SK-N-SH (cell line): ENCODE measurements around the gene CETP. TPM values are rescaled to one million over a fixed set of nuclear protein-coding genes. Genes with fewer than 3 reads are reported as not detected.

Experiments used
- CTCF ChIA-PET: fragments of 300-600, 350-600 bp; formaldehyde crosslinking; extraction: SDS; loops from one replicate; lab custom pipeline; 2021; lab: Yijun Ruan, JAX
- POLR2A ChIA-PET: fragments of 350-600 bp; sonication (Branson Sonifier 250); formaldehyde crosslinking; extraction: SDS; loops from one replicate; lab custom pipeline; 2020; ENCODE audit warnings: antibody characterized with exemption, inconsistent platforms; lab: Yijun Ruan, JAX
- DNase-seq: peaks from one replicate; pipeline ENCODE4 v3.0.0; 2012
- H2AFZ ChIP-seq: fragments of 200-600 bp; sonication (generic); 2 replicates; pipeline ENCODE4 v1.8.1; 2016; ENCODE audit warnings: antibody characterized with exemption, mild to moderate bottlenecking, low read depth
- H3F3A ChIP-seq: fragments of 200-600 bp; sonication (generic); replicated peaks from 2 replicates; pipeline ENCODE3; 2016; ENCODE audit warnings: antibody characterized with exemption, mild to moderate bottlenecking; ENCODE audit not compliant: insufficient read depth
- H3K27ac ChIP-seq, 2 experiments: fragments of 200-500 bp in 1 of 2; fragments of 200-600 bp in 1 of 2; sonication (Bioruptor generic) in 1 of 2; sonication (generic), shearing (Covaris generic) in 1 of 2; 2 replicates each; pipeline versions ENCODE4 v1.5.1 to v1.6.1; 2014 to 2016; ENCODE audit warnings: low read depth in 2 of 2, inconsistent platforms in 1 of 2, low read length in 1 of 2, mild to moderate bottlenecking in 1 of 2, mixed read lengths in 1 of 2
- H3K27me3 ChIP-seq: fragments of 200-600 bp; sonication (generic), shearing (Covaris generic); 2 replicates; pipeline ENCODE4 v1.6.1; 2016; ENCODE audit warnings: mixed run types; ENCODE audit not compliant: insufficient read depth
- H3K36me3 ChIP-seq, 2 experiments: fragments of 200-500 bp in 1 of 2; fragments of 200-600 bp in 1 of 2; sonication (Bioruptor generic) in 1 of 2; sonication (generic) in 1 of 2; replicated peaks in 1 of 2; 2 replicates each; pipeline versions ENCODE3 to v1.5.1; 2014 to 2016; ENCODE audit warnings: low read length in 1 of 2, mild to moderate bottlenecking in 1 of 2; ENCODE audit not compliant: insufficient read depth in 2 of 2, control insufficient read depth in 1 of 2
- H3K4me1 ChIP-seq, 2 experiments: fragments of 200-500 bp in 1 of 2; fragments of 200-600 bp in 1 of 2; sonication (Bioruptor generic) in 1 of 2; sonication (generic), shearing (Covaris generic) in 1 of 2; 2 replicates each; pipeline versions ENCODE4 v1.5.1 to v1.6.1; 2014 to 2016; ENCODE audit warnings: low read depth in 1 of 2, low read length in 1 of 2, mixed run types in 1 of 2; ENCODE audit not compliant: insufficient read depth in 2 of 2, control insufficient read depth in 1 of 2
- H3K4me2 ChIP-seq: fragments of 200-600 bp; sonication (generic), shearing (Covaris generic); 2 replicates; pipeline ENCODE4 v1.6.1; 2017; ENCODE audit warnings: mixed run types
- H3K4me3 ChIP-seq, 2 experiments: fragments of 200-500 bp in 1 of 2; fragments of 200-600 bp in 1 of 2; sonication (Bioruptor generic) in 1 of 2; sonication (generic), shearing (Covaris generic) in 1 of 2; 2 replicates each; pipeline versions ENCODE4 v1.5.1 to v1.8.1; 2014 to 2016; ENCODE audit warnings: low read depth in 2 of 2, inconsistent platforms in 1 of 2, low read length in 1 of 2, mild to moderate bottlenecking in 1 of 2, mixed read lengths in 1 of 2, moderate library complexity in 1 of 2
- H3K79me2 ChIP-seq: fragments of 200-600 bp; sonication (generic); 2 replicates; pipeline ENCODE4 v1.8.1; 2017; ENCODE audit warnings: mild to moderate bottlenecking; ENCODE audit not compliant: insufficient read depth
- H3K9ac ChIP-seq: fragments of 200-600 bp; sonication (generic); 2 replicates; pipeline ENCODE4 v1.6.1; 2017; ENCODE audit warnings: mixed run types
- H3K9me2 ChIP-seq: fragments of 200-600 bp; sonication (generic); 2 replicates; pipeline ENCODE4 v1.6.1; 2017; ENCODE audit warnings: mixed run types
- H3K9me3 ChIP-seq: fragments of 200-600 bp; sonication (generic); 2 replicates; pipeline ENCODE4 v1.6.1; 2017; ENCODE audit warnings: mixed run types, mild to moderate bottlenecking, moderate library complexity
- H4K20me1 ChIP-seq: fragments of 200-600 bp; sonication (generic); 2 replicates; pipeline ENCODE4 v1.6.1; 2017; ENCODE audit warnings: mild to moderate bottlenecking, mixed run types; ENCODE audit not compliant: insufficient read depth
- FOSL2 ChIP-seq: IDR thresholded peaks from 2 replicates; pipeline ENCODE4 v1.4.0; 2012; ENCODE audit warnings: low read depth, mild to moderate bottlenecking, moderate library complexity, borderline replicate concordance
- MAX ChIP-seq: IDR thresholded peaks from 2 replicates; pipeline ENCODE4 v1.4.0; 2012; ENCODE audit warnings: low read depth
- NFIC ChIP-seq: IDR thresholded peaks from 2 replicates; pipeline ENCODE4 v1.4.0; 2012; ENCODE audit warnings: borderline replicate concordance
- POLR2AphosphoS5 ChIP-seq: IDR thresholded peaks from 2 replicates; pipeline ENCODE4 v1.6.1; 2012; ENCODE audit warnings: low read depth, low read length
- RAD21 ChIP-seq: IDR thresholded peaks from 2 replicates; pipeline ENCODE4 v1.6.1; 2012; ENCODE audit warnings: mild to moderate bottlenecking, low read length
- REST ChIP-seq: IDR thresholded peaks from 2 replicates; pipeline ENCODE4 v1.6.1; 2012; ENCODE audit warnings: mild to moderate bottlenecking, low read depth, low read length, moderate library complexity
- RFX5 ChIP-seq: IDR thresholded peaks from 2 replicates; pipeline ENCODE4 v1.6.1; 2012; ENCODE audit warnings: mild to moderate bottlenecking, improper control_type of control experiment, low read length
- WGBS: methylation state at CpG from one replicate; pipeline ENCODE4 v1.1.6; 2017; ENCODE audit warnings: low lambda C conversion rate; 5-methylcytosine and 5-hydroxymethylcytosine counted together
- polyA plus RNA-seq, 3 experiments: library from polyadenylated mRNA; depleted of rRNA; stranded (reverse); fragments of >200 nt; gene quantifications; 2 replicates each; pipeline ENCODE4 v1.2.3, GENCODE V29; 2012

Gene CETP
- polyA plus RNA-seq, 1 of the 3 experiments (the other 2 are of a cell fraction): not detected

- TF ChIP-seq REST: no peak
- no peak for TF ChIP-seq RAD21
Measured at GRCh38 chr16:56999409-57000270, 37.9 kb downstream of the CETP start (continued).

DNA sequence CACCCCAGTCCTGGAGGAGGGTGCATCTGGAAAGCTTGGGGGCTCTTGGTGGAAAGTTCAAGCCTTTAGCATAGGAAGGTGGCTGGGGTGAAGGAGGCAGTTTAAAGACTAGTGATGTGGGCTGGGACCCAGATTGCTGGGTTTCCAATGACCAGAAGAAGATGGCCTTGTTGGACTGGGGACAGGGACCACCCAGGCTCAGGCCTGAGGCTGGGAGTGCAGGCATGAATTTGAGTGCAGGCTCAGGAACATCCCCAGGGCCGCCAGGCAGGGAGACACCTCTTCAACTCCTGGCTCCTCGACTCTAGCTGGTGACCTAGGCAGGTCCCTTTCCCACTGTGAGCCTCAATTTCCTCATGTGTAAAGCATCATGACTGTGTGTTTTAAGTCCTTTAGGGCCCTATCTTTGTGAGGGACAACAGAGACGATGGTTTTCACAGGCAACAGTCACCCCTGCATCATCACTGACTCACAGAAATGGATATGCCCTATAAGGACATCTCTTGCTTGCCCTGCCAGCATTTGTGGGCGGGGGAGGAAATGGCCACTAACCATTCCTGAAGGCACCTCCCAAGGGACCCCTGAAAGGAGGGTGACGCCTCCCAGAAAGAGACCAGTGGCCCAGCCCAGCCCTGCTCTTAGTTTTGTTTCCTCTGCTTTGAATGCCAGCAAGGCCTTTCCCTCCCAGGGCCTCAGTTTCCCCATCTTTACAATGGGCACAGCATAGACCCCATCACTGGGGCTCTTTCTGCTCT lies 38.7 kb downstream of the CETP start:
- Histone ChIP-seq H2AFZ (peak overlapping the region; percentile 70), H3K79me2 (no peaks in the 10 kb centered on the region), H3K27ac (peak overlapping the region in 1 of 2 experiments; percentile 63; a peak in 2 of 4 replicates), H3K4me2 (peak overlapping the region; percentile 20; the same call in 1 of the 2 replicates), H3K36me3 (no peaks in the 10 kb centered on the region), H3K4me3 (no peak overlapping the region), H3K9me2 (no peaks in the 10 kb centered on the region)
- CTCF ChIA-PET: interaction anchor here (0.9 kb wide), 1 partner anchor 11 kb away, joined by 4 read pairs; the partner anchor contains the start of gene NLRC5
- POLR2A ChIA-PET: no interaction called here
- WGBS: 49% methylated on average over 5 of the region's 5 CpGs
- TF ChIP-seq FOSL2 (peak; percentile 53; the same call in 1 of the 2 replicates), MAX (0 out of 2 replicates have a peak, but pooled peaks have one; percentile 34), NFIC (peak; percentile 29; the same call in 1 of the 2 replicates), POLR2AphosphoS5 (no peak), RFX5 (no peak)
- TF ChIP-seq, all 33 proteins: peak for 3
- Histone ChIP-seq H4K20me1 (no peaks in the 10 kb centered on the region), H3K4me1 (peaks cover 0 to 12% of the 10 kb centered on the region in 2 experiments; a peak in 2 of 4 replicates), H3K9ac (peak overlapping the region; percentile 41), H3K9me3 (no peaks in the 10 kb centered on the region), H3K27me3 (no peaks in the 10 kb centered on the region), H3F3A (peaks cover 4% of the 10 kb centered on the region)
- no peak for DNase-seq
